Cardiac muscle cell (in vitro differentiated cells and primary cell): Measurements from ENCODE around the gene C10orf67. TPM values are rescaled to one million over a fixed set of nuclear protein-coding genes. Genes with fewer than 3 reads are reported as not detected.
"Not testable (repeated sequence)": the region's sequence is repeated elsewhere in the genome, so short reads cannot be mapped to it uniquely, and the experiment has no call there.

Source experiments
- DNase-seq, 2 donors: peaks; one replicate each; pipeline versions ENCODE4 v3.0.0 to v3.0.0-alpha.2; 2010 to 2017; ENCODE audit warnings: low read depth in 1 of 2, low spot score in 1 of 2
- H3K27ac ChIP-seq: fragments of 200-600 bp; sonication (generic); 2 replicates; pipeline ENCODE4 v1.5.1; 2016
- H3K27me3 ChIP-seq: fragments of 200-600 bp; sonication (generic); 2 replicates; pipeline ENCODE4 v1.6.0; 2016; ENCODE audit warnings: control low read depth
- H3K36me3 ChIP-seq: fragments of 200-600 bp; sonication (generic); 2 replicates; pipeline ENCODE4 v1.5.1; 2016; ENCODE audit warnings: control low read depth
- H3K4me1 ChIP-seq: fragments of 200-600 bp; sonication (generic); 2 replicates; pipeline ENCODE4 v1.8.1; 2017; ENCODE audit warnings: low read depth, mild to moderate bottlenecking, mixed run types
- H3K4me3 ChIP-seq: fragments of 200-600 bp; sonication (generic); 2 replicates; pipeline ENCODE4 v1.5.1; 2016; ENCODE audit warnings: mild to moderate bottlenecking
- H3K9me3 ChIP-seq: fragments of 200-600 bp; sonication (generic); 2 replicates; pipeline ENCODE4 v1.5.1; 2017; ENCODE audit warnings: low read depth, mild to moderate bottlenecking, control low read depth
- CTCF ChIP-seq: IDR thresholded peaks from 2 replicates; pipeline ENCODE4 v1.5.1; 2012; ENCODE audit warnings: low read depth, mild to moderate bottlenecking, low read length
- polyA plus RNA-seq: library from polyadenylated mRNA; unstranded; fragments of >200 nt; fragmentation: Nextera tagmentation; extraction: Ambion mirVana; gene quantifications from 2 replicates; pipeline ENCODE4 v1.2.1, GENCODE V29; 2016
- total RNA-seq: library from RNA; depleted of rRNA; stranded (reverse); fragments of >200 nt; gene quantifications from 2 replicates; pipeline ENCODE4 v1.2.3, GENCODE V29; 2016

The C10orf67 gene
- total and polyA plus RNA-seq, 2 experiments from 2014 or later = 0.16 to 0.33 TPM

- no peaks in the 10 kb centered on the region for H3K27me3 ChIP-seq
- TF ChIP-seq CTCF = no peak
- H3K4me1 ChIP-seq = no peaks in the 10 kb centered on the region
- H3K4me3 ChIP-seq = no peak overlapping the region
- H3K9me3 ChIP-seq = no peaks in the 10 kb centered on the region
- H3K27ac ChIP-seq = no peak overlapping the region
- no peak for DNase-seq
- H3K36me3 ChIP-seq = no peaks in the 10 kb centered on the region
Measured at GRCh38 chr10:23359692-23360380, 15.2 kb upstream of the C10orf67 start.

GRCh38 chr10:23358357-23358756 is 13.8 kb upstream of the C10orf67 start:
- TF ChIP-seq CTCF = peak; percentile 47
- DNase-seq = peak; percentile 7 to 37

GRCh38 chr10:23354630-23355279 is 10.2 kb upstream of the C10orf67 start:
- Histone ChIP-seq H3K36me3 (no peaks in the 10 kb centered on the region), H3K27ac (no peak overlapping the region), H3K4me3 (no peak overlapping the region), H3K4me1 (no peaks in the 10 kb centered on the region), H3K27me3 (no peaks in the 10 kb centered on the region), H3K9me3 (no peaks in the 10 kb centered on the region)
- no peak for TF ChIP-seq CTCF
- DNase-seq = no peak

More at GRCh38 chr10:23358357-23358756, 13.8 kb upstream of the C10orf67 start:
- Histone ChIP-seq H3K9me3 (no peaks in the 10 kb centered on the region), H3K4me3 (no peak overlapping the region), H3K27ac (no peak overlapping the region), H3K4me1 (no peaks in the 10 kb centered on the region), H3K27me3 (no peaks in the 10 kb centered on the region), H3K36me3 (no peaks in the 10 kb centered on the region)

GRCh38 chr10:23351926-23352519 is 7.4 kb upstream of the C10orf67 start:
- DNase-seq = peak in 1 of 2 donors; percentile 68
- H3K27ac ChIP-seq = no peak overlapping the region
- no peaks in the 10 kb centered on the region for H3K36me3 ChIP-seq

GRCh38 chr10:23350706-23351105 is 6.1 kb upstream of the C10orf67 start:
- not testable (repeated sequence) for DNase-seq, H3K36me3 ChIP-seq

More at GRCh38 chr10:23351926-23352519, 7.4 kb upstream of the C10orf67 start:
- no peak overlapping the region for H3K4me3 ChIP-seq
- no peaks in the 10 kb centered on the region for H3K9me3 ChIP-seq
- H3K4me1 ChIP-seq = peaks cover 6% of the 10 kb centered on the region
- H3K27me3 ChIP-seq = no peaks in the 10 kb centered on the region
- no peak for TF ChIP-seq CTCF

GRCh38 chr10:23345861-23346260 is 1.3 kb upstream of the C10orf67 start:
- peaks cover 21% of the 10 kb centered on the region for H3K4me1 ChIP-seq
- no peak overlapping the region for H3K27ac ChIP-seq
- H3K27me3 ChIP-seq = no peaks in the 10 kb centered on the region
- peak in 1 of 2 donors; percentile 95 for DNase-seq
- no peaks in the 10 kb centered on the region for H3K9me3 ChIP-seq
- TF ChIP-seq CTCF = no peak
- H3K4me3 ChIP-seq = no peak overlapping the region
- no peaks in the 10 kb centered on the region for H3K36me3 ChIP-seq

More at GRCh38 chr10:23350706-23351105, 6.1 kb upstream of the C10orf67 start:
- not testable (repeated sequence) for H3K27ac ChIP-seq, H3K27me3 ChIP-seq, H3K9me3 ChIP-seq, H3K4me3 ChIP-seq
- H3K4me1 ChIP-seq = peaks cover 13% of the 10 kb centered on the region
